Gastrocnemius medialis (tissue), 4 donors: ENCODE results near the gene NCAPD3.

Experiments
- POLR2A ChIP-seq, 2 donors: fragments of 450-650 bp; IDR thresholded peaks; one replicate each; pipeline ENCODE4 v1.6.1; 2017; ENCODE audit warnings: antibody characterized with exemption in 2 of 2, mild to moderate bottlenecking in 2 of 2, moderate library complexity in 2 of 2
- TF ChIP-seq, protein P1 (sequence below), 5 experiments: fragments of 450-650 bp in 3 of 5; fragments of 200-600 bp in 2 of 5; sonication (generic) in 2 of 5; IDR thresholded peaks in 4 of 5; conservative IDR thresholded peaks in 1 of 5; 1 replicate in 4 of 5; 2 replicates in 1 of 5; pipeline ENCODE4 v1.5.1; 2016 to 2019; ENCODE audit warnings: antibody characterized with exemption in 5 of 5, mild to moderate bottlenecking in 3 of 5, moderate library complexity in 3 of 5

DNA sequence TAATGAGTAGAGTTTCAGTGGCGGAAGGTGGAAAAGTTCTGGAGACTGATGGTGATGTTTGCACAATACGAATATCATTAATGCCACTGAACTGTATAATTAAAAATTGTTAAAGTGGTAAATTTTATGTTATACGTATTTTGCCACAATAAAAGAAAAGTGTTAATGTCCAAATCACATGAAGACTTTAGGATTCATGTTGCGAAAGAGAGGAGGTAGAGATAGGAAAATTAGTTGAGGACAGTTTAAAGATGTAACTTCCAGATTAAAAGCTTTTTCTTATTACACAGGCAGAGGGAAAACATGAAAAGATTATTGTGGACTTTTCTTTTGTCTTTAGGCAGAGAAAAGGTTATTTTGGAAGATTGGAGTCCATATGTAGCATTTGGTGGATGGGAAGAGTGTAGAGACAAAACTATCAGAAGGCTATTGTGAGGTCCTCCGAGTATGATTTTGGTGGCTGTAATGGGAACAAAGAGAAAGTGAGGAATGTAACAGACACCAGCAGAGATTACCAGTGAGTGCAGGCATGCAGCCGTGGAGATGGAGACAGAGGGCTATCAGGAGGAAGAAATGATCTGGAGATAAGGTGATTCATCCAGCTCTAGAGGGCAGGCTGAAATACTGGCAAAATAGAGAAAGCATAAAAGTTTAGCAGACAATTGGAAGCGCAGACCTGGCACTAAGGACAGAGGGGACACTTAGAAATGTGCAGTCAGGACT, 13.2 kb upstream of the NCAPD3 start:
- TF ChIP-seq, protein P1, sequence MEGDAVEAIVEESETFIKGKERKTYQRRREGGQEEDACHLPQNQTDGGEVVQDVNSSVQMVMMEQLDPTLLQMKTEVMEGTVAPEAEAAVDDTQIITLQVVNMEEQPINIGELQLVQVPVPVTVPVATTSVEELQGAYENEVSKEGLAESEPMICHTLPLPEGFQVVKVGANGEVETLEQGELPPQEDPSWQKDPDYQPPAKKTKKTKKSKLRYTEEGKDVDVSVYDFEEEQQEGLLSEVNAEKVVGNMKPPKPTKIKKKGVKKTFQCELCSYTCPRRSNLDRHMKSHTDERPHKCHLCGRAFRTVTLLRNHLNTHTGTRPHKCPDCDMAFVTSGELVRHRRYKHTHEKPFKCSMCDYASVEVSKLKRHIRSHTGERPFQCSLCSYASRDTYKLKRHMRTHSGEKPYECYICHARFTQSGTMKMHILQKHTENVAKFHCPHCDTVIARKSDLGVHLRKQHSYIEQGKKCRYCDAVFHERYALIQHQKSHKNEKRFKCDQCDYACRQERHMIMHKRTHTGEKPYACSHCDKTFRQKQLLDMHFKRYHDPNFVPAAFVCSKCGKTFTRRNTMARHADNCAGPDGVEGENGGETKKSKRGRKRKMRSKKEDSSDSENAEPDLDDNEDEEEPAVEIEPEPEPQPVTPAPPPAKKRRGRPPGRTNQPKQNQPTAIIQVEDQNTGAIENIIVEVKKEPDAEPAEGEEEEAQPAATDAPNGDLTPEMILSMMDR (IDR thresholded peaks at IDR 0.05 in 4 of 5, conservative IDR thresholded peaks at IDR 0.05 in 1 of 5): no peak
- TF ChIP-seq POLR2A (IDR thresholded peaks at IDR 0.05): no peak
